HFFc6 (cell line): ENCODE measurements around the gene SOX5. TPM values are rescaled to one million over a fixed set of nuclear protein-coding genes. Genes with fewer than 3 reads are reported as not detected.
"Not testable (repeated sequence)": the region's sequence is repeated elsewhere in the genome, so short reads cannot be mapped to it uniquely, and the experiment has no call there.

Source experiments
- DNase-seq: peaks from one replicate; pipeline ENCODE4 v3.0.0-alpha.2; 2018
- H3K27ac Mint-ChIP-seq: 2 replicates; pipeline ENCODE4 v1.8.0; 2020; ENCODE audit warnings: mild to moderate bottlenecking, mixed read lengths
- H3K27me3 Mint-ChIP-seq: 2 replicates; pipeline ENCODE4 v1.8.0; 2021; ENCODE audit warnings: mild to moderate bottlenecking, moderate library complexity, mixed read lengths; ENCODE audit not compliant: insufficient read depth
- H3K36me3 Mint-ChIP-seq: 2 replicates; pipeline ENCODE4 v1.8.0; 2021; ENCODE audit warnings: low read depth, mixed read lengths
- H3K4me1 Mint-ChIP-seq: 2 replicates; pipeline ENCODE4 v1.8.0; 2020; ENCODE audit warnings: low read depth, mixed read lengths
- H3K4me3 Mint-ChIP-seq: 2 replicates; pipeline ENCODE4 v1.8.0; 2020; ENCODE audit warnings: mild to moderate bottlenecking, moderate library complexity, mixed read lengths
- H3K9me3 Mint-ChIP-seq: 2 replicates; pipeline ENCODE4 v1.8.0; 2020; ENCODE audit warnings: mild to moderate bottlenecking, mixed read lengths
- total RNA-seq, 6 experiments: library from RNA; stranded (reverse); fragmentation: NEBNext Ultra II Directional; extraction: Animal tissue kit (Norgen Biotek cat#: 25700); gene quantifications; 2 replicates in 1 of 6; 3 replicates in 5 of 6; pipeline ENCODE4 v1.2.3, GENCODE V29; 2021
- TF ChIP-seq, protein P1 (sequence below): fragments of 200-600 bp; sonication (generic); IDR thresholded peaks from 2 replicates; pipeline ENCODE4 v1.5.0; 2021; ENCODE audit warnings: antibody characterized with exemption, mild to moderate bottlenecking

The SOX5 gene
- total RNA-seq, 6 experiments from 2014 or later, result not detected

DNA sequence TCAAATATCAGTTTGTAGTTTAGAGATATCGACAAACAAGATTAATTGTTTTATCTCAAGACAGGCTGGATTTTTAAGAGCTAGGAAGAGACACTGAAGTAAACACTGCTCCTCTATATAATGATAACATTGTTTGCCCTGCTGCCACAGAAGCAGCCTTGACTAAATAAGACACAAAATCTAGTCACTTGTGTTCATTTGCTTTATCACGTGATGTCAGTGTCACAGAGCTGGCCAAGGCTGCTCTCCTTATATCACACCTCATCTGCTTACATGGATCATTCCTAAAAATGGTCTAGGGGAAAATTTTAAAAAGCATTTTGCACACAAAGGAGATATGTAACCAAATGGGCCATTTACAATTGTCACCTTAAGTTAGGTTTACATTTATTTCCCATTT, 64.1 kb downstream of the SOX5 start:
- Mint-ChIP-seq H3K4me1 (no peaks in the 10 kb centered on the region), H3K36me3 (no peaks in the 10 kb centered on the region), H3K9me3 (peaks cover 26% of the 10 kb centered on the region), H3K27ac (no peak overlapping the region), H3K27me3 (no peaks in the 10 kb centered on the region; the same call in 1 of the 2 replicates), H3K4me3 (no peak overlapping the region)
- no peak for DNase-seq
- TF ChIP-seq, protein P1, sequence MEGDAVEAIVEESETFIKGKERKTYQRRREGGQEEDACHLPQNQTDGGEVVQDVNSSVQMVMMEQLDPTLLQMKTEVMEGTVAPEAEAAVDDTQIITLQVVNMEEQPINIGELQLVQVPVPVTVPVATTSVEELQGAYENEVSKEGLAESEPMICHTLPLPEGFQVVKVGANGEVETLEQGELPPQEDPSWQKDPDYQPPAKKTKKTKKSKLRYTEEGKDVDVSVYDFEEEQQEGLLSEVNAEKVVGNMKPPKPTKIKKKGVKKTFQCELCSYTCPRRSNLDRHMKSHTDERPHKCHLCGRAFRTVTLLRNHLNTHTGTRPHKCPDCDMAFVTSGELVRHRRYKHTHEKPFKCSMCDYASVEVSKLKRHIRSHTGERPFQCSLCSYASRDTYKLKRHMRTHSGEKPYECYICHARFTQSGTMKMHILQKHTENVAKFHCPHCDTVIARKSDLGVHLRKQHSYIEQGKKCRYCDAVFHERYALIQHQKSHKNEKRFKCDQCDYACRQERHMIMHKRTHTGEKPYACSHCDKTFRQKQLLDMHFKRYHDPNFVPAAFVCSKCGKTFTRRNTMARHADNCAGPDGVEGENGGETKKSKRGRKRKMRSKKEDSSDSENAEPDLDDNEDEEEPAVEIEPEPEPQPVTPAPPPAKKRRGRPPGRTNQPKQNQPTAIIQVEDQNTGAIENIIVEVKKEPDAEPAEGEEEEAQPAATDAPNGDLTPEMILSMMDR, result no peak

- Mint-ChIP-seq H3K4me3 (no peak overlapping the region), H3K27ac (no peak overlapping the region), H3K27me3 (no peaks in the 10 kb centered on the region; the same call in 1 of the 2 replicates), H3K4me1 (no peaks in the 10 kb centered on the region), H3K36me3 (no peaks in the 10 kb centered on the region), H3K9me3 (peaks cover 23% of the 10 kb centered on the region; the same call in 1 of the 2 replicates)
- TF ChIP-seq, protein P1, result no peak
- no peak for DNase-seq
These were observed 64.6 kb downstream of the SOX5 start for GRCh38 chr12:23884909-23885308.

DNA sequence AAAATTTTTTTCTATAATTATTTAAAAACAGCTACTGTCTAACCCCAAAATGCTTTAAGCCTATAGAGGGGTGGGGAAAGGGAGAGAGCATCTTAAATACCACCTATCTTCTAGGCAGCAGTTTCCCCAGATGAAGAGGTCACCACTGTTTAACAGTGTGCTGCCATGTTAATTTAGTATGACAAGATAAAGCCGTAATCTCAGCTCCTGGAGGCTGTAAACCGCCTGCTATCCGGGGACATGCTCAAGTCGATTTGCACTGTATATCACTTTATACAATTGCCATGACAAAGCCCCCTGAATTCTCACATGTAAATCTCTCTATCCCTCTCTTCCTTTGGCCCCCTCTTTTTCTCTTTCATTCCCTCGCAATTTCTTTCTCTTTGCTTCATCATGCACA, 68.5 kb downstream of the SOX5 start:
- DNase-seq, result no peak
- no peaks in the 10 kb centered on the region; the same call in 1 of the 2 replicates for H3K27me3 Mint-ChIP-seq
- H3K27ac Mint-ChIP-seq, result no peak overlapping the region
- no peaks in the 10 kb centered on the region for H3K4me1 Mint-ChIP-seq
- peaks cover 25% of the 10 kb centered on the region for H3K9me3 Mint-ChIP-seq
- H3K4me3 Mint-ChIP-seq, result no peak overlapping the region
- TF ChIP-seq, protein P1, result no peak
- H3K36me3 Mint-ChIP-seq, result no peaks in the 10 kb centered on the region

- not testable (repeated sequence) for H3K4me3 Mint-ChIP-seq, H3K4me1 Mint-ChIP-seq, H3K27ac Mint-ChIP-seq, H3K36me3 Mint-ChIP-seq, H3K27me3 Mint-ChIP-seq, DNase-seq
- peaks cover 44% of the 10 kb centered on the region for H3K9me3 Mint-ChIP-seq
These were observed 72.9 kb downstream of the SOX5 start for GRCh38 chr12:23876618-23877017.

DNA sequence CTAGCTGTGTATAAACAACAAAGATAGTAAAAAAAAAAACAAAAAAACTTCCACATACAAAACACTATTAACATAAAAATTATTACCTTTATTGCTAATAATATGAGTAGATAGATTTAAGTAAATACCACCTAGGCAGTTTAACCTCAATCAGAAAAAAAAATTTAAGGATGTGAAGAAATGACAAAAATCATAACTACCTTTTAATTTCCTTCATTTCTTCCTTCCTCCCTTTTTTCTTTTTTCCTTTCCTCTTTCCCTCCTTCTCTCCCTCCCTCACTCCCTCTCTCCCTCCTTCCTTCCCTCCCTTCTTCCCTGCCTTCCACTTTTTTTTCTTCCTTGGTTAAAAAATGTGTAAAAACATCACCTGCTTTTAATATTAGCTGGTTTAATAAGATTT, 81.7 kb downstream of the SOX5 start:
- Mint-ChIP-seq H3K4me1 (no peaks in the 10 kb centered on the region), H3K9me3 (peaks cover 37% of the 10 kb centered on the region), H3K27me3 (no peaks in the 10 kb centered on the region), H3K27ac (no peak overlapping the region), H3K36me3 (peaks cover 3% of the 10 kb centered on the region; the same call in 1 of the 2 replicates), H3K4me3 (no peak overlapping the region)
- TF ChIP-seq, protein P1, result no peak
- DNase-seq, result no peak

DNA sequence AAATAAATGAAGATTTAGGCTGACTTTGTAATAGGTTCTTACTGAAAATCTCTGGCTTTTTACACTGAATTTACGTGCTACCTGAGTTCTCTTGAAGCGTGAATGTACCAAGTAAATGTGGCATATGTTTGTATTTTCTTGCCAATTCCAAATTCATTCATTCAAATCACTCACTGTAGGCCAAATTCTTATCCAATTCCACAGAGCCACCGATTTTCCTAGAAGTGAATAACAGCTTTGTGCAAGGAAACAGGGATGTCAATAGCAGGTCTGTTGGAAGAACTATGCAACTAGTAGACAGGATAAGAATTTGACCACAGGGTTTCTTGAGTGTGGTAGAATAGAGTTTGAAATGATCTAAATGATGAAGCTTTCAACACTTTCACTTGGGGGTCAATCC, 86.8 kb downstream of the SOX5 start:
- H3K4me1 Mint-ChIP-seq, result no peaks in the 10 kb centered on the region
- no peak overlapping the region for H3K27ac Mint-ChIP-seq
- no peak overlapping the region for H3K4me3 Mint-ChIP-seq
- H3K36me3 Mint-ChIP-seq, result no peaks in the 10 kb centered on the region
- TF ChIP-seq, protein P1, result no peak
- H3K27me3 Mint-ChIP-seq, result no peaks in the 10 kb centered on the region
- no peak for DNase-seq
- peaks cover 32% of the 10 kb centered on the region for H3K9me3 Mint-ChIP-seq
